Pancreas (tissue), 10 donors: ENCODE measurements around the gene AMH. TPM values are rescaled to one million over a fixed set of nuclear protein-coding genes. Genes with fewer than 3 reads are reported as not detected.

ENCODE experiments used
- ATAC-seq, 4 donors: fragments of 200-7000 bp; cut with Tn5 transposase; one replicate each; pipeline versions ENCODE4 v1.8.0 to v1.9.1; 2020; ENCODE audit warnings: mild to moderate bottlenecking in 4 of 4, moderate library complexity in 4 of 4
- DNase-seq, 6 donors: peaks; one replicate each; pipeline ENCODE4 v3.0.0-alpha.2; 2020
- FAIRE-seq: peaks from 2 replicates; lab custom pipeline; 2012; peaks lifted over from hg19 to GRCh38; lab: Jason Lieb, UNC
- H3K27ac ChIP-seq, 4 donors: fragments of 200-600 bp; sonication (generic); 1 replicate in 3 of 4; 2 replicates in 1 of 4; pipeline versions ENCODE4 v1.5.0 to v1.8.0; 2020
- H3K27me3 ChIP-seq, 4 donors: fragments of 200-600 bp; one replicate each; pipeline ENCODE4 v1.8.0; 2021
- H3K36me3 ChIP-seq, 3 donors: fragments of 200-600 bp; sonication (generic) in 1 of 3; one replicate each; pipeline versions ENCODE4 v1.5.0 to v1.8.0; 2020 to 2021
- H3K4me1 ChIP-seq, 3 donors: fragments of 200-600 bp; one replicate each; pipeline ENCODE4 v1.8.0; 2021
- H3K4me3 ChIP-seq, 4 donors: fragments of 200-600 bp; sonication (generic) in 2 of 4; one replicate each; pipeline versions ENCODE4 v1.5.0 to v1.8.0; 2020 to 2021
- H3K9me3 ChIP-seq, 4 donors: fragments of 200-600 bp; one replicate each; pipeline ENCODE4 v1.8.0; 2021
- CTCF ChIP-seq, 4 donors: fragments of 200-600 bp; sonication (generic) in 3 of 4; IDR thresholded peaks; one replicate each; pipeline versions ENCODE4 v1.5.0 to v1.8.0; 2021; ENCODE audit warnings: antibody characterized with exemption in 4 of 4
- WGBS, 2 donors: extraction: QIAGEN DNeasy Blood & Tissue Kit; methylation state at CpG; one replicate each; pipeline ENCODE4 v1.1.7; 2013; 5-methylcytosine and 5-hydroxymethylcytosine counted together
- intact Hi-C, 3 donors: fragments of 100-400 bp; cut with DNase I; formaldehyde crosslinking; loops; one replicate each; pipeline versions ENCODE4 v1.11.1 to v1.14.2; 2022
- polyA plus RNA-seq, 2 donors: library from polyadenylated mRNA; stranded (reverse); fragments of 200-250 nt; gene quantifications; one replicate each; pipeline ENCODE4 v1.2.3, GENCODE V29; 2013
- total RNA-seq, 6 donors: library from RNA; stranded (reverse); fragmentation: NEBNext Ultra II Directional in 4 of 6; extraction: Animal tissue kit (Norgen Biotek cat#: 25700) in 4 of 6; gene quantifications; one replicate each; pipeline versions ENCODE4 v1.2.1 to v1.2.4, GENCODE V29; 2021 to 2023
- donor health status: healthy with polysubstance abuse.
- donor health status: DM: no; HTN: no; CAD: no; lungs with moderate emphysema.
- donor health status: DM: no; HTN: no; CAD: no.
- donor health status: control.
- donor health status: control.
- donor health status: Bipolar disorder and iron deficiency.
- donor health status: DM: yes; HTN: yes; CAD: no.
- donor health status: DM: no; HTN: no; CAD: no.
- donor health status: DM: no; HTN: no; CAD: no.
- donor health status: DM: yes; HTN: yes; CAD: no.

The AMH gene
- total and polyA plus RNA-seq, 8 donors: 1.4 to 9.5 (median 2.4) TPM

GRCh38 chr19:2224754-2225349 lies 24.3 kb upstream of the AMH start:
- WGBS, 2 donors: 40 to 58% methylated on average over 13 of the region's 13 CpGs
- Histone ChIP-seq H3K9me3 (no peaks in the 10 kb centered on the region), H3K27ac (peak overlapping the region in 2 of 4 donors; percentile 10 to 26), H3K4me3 (no peak overlapping the region), H3K4me1 (no peaks in the 10 kb centered on the region), H3K27me3 (no peaks in the 10 kb centered on the region), H3K36me3 (peaks cover under 1 to 78% (median 4%) of the 10 kb centered on the region in 3 donors)
- no peak for TF ChIP-seq CTCF (IDR thresholded peaks at IDR 0.05)
- ATAC-seq: peak; percentile 6 to 70 (median 58)
- intact Hi-C loops: loop anchor here in 1 of 3 donors (10.0 kb wide), 1 partner anchor 50 kb away; no protein-coding TSS in a partner anchor
- peak in 1 of 6 donors; percentile 71 for DNase-seq
- FAIRE-seq: no peak

- no peaks in the 10 kb centered on the region for H3K9me3 ChIP-seq
- peak overlapping the region in 1 of 4 donors; percentile 26 for H3K27ac ChIP-seq
- no peaks in the 10 kb centered on the region for H3K4me1 ChIP-seq
- no peak for ATAC-seq
- intact Hi-C loops: loop anchor here in 1 of 3 donors (10.0 kb wide), 1 partner anchor 51 kb away; no protein-coding TSS in a partner anchor
- H3K4me3 ChIP-seq: no peak overlapping the region
- no peak for FAIRE-seq
- no peaks in the 10 kb centered on the region for H3K27me3 ChIP-seq
- TF ChIP-seq CTCF (IDR thresholded peaks at IDR 0.05): no peak
- 90 to 92% methylated on average over 26 to 32 of the region's 32 CpGs for WGBS, 2 donors
- peaks cover 4 to 78% (median 6%) of the 10 kb centered on the region in 3 donors for H3K36me3 ChIP-seq
- DNase-seq: no peak
Observed at GRCh38 chr19:2225415-2226050, 23.6 kb upstream of the AMH start.

GRCh38 chr19:2226051-2226839 lies 22.9 kb upstream of the AMH start:
- FAIRE-seq (no peak), ATAC-seq (no peak), DNase-seq (peak in 1 of 6 donors; percentile 25)
- intact Hi-C loops: loop anchor here in 1 of 3 donors (10.0 kb wide), 1 partner anchor 51 kb away; no protein-coding TSS in a partner anchor
- Histone ChIP-seq H3K4me3 (no peak overlapping the region), H3K4me1 (no peaks in the 10 kb centered on the region), H3K27me3 (no peaks in the 10 kb centered on the region), H3K9me3 (no peaks in the 10 kb centered on the region), H3K36me3 (peaks cover 4 to 76% (median 6%) of the 10 kb centered on the region in 3 donors), H3K27ac (no peak overlapping the region)
- 93 to 94% methylated on average over 52 to 59 of the region's 59 CpGs for WGBS, 2 donors
- TF ChIP-seq CTCF (IDR thresholded peaks at IDR 0.05): no peak

GRCh38 chr19:2226840-2227360 lies 22.2 kb upstream of the AMH start:
- no peak overlapping the region for H3K4me3 ChIP-seq
- FAIRE-seq: no peak
- no peaks in the 10 kb centered on the region for H3K27me3 ChIP-seq
- no peaks in the 10 kb centered on the region for H3K4me1 ChIP-seq
- no peaks in the 10 kb centered on the region for H3K9me3 ChIP-seq
- no peak overlapping the region for H3K27ac ChIP-seq
- peaks cover 4 to 72% (median 6%) of the 10 kb centered on the region in 3 donors for H3K36me3 ChIP-seq
- WGBS, 2 donors: 96 to 98% methylated on average over 39 to 53 of the region's 53 CpGs
- no peak for ATAC-seq
- TF ChIP-seq CTCF (IDR thresholded peaks at IDR 0.05): no peak
- no peak for DNase-seq
- intact Hi-C loops: loop anchor here in 1 of 3 donors (10.0 kb wide), 1 partner anchor 52 kb away; no protein-coding TSS in a partner anchor
